H54 (cell line): ENCODE data around the gene TFR2.

Experiments
- DNase-seq: peaks from one replicate; pipeline ENCODE4 v3.0.0; 2011; ENCODE audit warnings: low spot score, mixed read lengths; ENCODE audit not compliant: insufficient read length
- FAIRE-seq: peaks from 3 replicates; lab custom pipeline; 2011; peaks lifted over from hg19 to GRCh38; lab: Jason Lieb, UNC
- POLR2A ChIP-seq: IDR thresholded peaks from 2 replicates; pipeline ENCODE4 v1.6.1; 2011; ENCODE audit warnings: low read depth, mild to moderate bottlenecking, low read length

The TFR2 gene

DNA sequence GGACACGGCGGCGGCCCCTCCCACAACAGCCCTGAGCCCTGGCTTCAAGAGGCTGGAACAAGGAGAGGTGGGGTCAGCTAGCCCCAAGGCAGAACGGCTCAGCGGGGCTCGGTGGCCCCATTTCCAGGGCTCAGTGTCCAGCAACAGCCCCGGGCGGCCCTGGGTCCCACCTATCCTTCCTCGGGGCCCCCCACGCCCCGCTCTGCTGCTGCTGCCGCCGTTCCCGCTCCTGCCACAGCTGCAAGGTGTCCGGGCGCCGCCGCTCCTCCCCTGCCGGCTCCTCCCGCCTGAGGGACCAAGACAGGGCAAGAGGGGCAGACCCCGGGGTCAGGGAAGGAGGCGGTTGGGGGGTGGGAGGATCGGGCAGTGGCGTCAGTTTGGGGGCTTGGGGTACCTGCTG lies 64.2 kb downstream of the TFR2 start:
- FAIRE-seq: no peak
- DNase-seq: no peak
- TF ChIP-seq POLR2A: no peak

DNA sequence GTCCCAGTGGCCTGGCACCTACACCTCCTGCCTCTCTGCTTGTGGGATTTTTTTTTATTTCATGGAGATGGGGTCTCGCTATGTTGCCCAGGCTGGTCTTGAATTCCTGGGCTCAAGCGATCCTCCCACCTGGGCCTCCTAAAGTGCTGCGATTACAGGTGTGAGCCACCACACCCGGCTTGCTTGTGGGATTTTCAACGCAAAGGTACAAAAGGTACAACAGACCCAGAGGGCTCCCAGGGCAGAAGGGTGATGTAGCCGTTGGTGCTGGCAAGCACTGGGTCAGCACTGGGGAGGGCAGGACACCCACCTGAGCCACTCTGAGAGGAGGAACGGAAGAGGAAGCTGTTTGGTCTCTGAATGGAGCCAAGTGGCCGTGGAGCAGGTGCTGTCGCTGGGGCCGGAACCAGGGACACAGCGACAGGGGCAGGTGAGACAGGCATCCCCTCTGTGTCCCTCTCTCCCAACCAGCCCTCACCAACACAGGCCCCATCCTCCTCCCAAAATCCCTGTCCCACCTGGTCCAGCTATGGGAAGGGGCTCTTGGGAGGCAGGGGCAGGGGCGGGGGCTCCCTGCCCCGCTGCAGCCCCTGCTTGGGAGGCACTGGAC lies 64.9 kb downstream of the TFR2 start:
- TF ChIP-seq POLR2A: no peak
- FAIRE-seq (no peak), DNase-seq (no peak)

DNA sequence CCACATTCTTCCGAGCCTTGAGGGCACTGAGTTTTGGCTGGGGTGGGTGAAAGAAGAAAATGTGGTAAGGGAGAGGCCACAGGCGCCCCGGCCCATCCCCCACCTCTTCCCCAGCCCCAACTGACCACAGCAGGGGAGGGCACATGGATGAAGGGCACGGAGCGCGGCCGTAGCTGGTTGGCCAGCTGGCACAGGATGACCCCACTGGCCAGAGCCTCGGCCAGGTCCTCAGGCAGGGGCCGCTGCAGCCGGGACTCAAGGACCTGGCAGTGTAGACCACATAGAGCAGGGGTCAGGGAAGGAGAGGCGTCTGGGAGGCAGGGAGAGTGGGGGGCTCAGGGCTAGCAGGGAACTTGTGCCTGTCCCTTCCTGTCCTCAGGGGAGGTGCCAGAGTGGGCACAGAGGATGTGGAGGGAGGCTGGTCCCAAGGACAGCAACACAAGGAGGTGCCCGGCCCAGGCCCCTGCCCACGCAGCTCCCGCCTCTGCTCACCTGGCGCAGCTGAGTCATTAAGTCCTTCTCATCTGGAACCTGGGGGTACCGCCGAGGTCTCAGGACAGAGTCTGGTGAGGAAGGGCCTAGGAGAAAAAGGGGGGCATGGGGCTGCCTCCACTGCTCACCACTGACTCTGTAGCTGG lies 65.5 kb downstream of the TFR2 start:
- no peak for DNase-seq
- no peak for TF ChIP-seq POLR2A
- FAIRE-seq: no peak

DNA sequence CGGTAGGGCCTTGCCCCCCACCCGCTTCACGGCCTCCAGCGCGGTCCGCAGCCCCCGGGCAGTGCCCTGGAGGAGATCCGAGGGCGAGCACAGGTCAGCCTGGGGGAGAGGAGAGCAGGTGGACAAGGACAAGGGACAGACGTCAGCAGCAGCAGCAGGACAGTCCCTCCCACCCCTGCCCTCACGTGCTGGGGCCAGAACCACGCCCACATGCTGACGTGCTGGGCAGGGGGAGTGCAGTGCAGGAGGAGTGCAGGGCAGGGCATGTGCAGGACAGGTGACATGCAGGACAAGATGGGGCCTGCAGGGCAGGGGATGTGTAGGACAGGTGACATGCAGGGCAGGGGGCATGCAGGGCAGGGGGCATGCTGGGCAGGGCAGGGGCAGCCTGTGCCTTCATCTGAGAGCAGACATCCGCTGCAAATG lies 66.1 kb downstream of the TFR2 start:
- TF ChIP-seq POLR2A: no peak
- no peak for FAIRE-seq
- DNase-seq: no peak

DNA sequence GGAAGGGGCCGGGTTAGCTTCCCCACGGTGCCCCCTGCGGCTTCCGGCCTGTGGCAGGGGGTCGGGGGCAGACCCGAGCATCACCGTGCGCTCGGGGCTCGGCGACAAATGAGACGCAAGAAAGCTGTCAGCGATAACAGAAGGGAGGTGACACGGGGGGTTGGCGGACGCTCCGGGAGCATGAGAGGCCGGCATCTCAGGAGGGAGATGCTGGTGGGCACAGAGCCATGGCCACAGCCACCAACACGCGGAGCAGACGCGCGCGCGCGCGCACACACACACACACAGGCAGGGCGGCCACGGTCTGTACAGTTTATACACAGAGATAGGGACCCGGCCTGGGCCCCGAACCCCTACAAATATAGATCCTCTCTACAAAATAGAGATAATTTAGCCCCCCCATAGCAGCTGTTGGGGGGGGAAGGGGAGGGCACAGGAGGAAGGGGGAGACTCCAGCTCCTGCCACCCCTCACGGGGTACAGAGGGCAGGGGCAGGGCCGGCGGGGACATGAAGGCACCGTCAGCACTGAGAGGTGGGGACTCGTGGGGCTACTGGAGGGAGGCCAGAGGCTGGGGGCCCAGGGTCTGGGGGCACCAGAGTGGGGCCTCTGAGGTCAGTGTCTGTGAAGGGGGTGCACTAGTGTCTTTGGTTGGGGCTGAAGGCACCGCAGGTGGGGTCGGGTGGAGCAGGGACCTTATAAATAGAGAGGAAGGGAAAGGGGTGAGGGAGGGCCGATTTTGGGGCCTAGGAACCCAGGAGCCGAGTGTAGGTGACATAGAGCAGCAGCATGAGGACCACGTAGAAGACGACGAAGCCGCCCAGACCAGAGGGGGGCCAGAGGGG lies 66.8 kb downstream of the TFR2 start:
- TF ChIP-seq POLR2A: no peak
- FAIRE-seq: no peak

DNA sequence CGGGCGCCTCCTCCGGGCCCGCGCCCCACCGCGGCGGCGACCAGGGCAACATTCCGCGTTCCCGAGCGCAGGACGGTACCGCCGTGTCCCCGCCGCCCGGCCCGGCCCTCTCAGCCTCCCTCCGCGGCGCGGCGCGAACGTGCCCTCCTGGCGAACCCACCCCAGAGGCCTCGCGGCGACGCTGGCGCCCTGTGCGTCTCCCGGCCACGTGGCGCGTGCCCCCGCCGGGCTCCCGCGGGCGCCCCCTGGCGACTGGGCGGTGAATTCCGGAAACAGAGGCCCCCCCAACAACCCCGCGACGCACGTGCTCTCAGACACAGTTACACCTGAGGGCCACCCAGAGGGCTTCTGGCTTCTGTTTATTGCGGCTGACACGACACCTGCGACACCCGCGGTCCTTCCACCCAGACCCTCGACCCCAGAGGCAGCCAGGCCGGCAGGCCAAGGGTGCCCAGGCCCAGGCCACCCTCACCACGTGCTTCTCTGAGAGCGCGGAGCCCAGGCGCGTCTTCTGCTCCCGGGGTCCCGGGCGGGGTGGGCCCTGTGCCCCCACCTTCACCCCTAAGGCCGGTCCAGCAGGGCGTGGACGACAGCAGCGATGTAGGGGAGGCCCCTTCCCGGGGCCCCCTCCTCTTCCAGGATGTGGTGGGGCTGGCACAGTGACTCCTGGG lies 67.5 kb downstream of the TFR2 start, which contains the start of gene SAP25:
Gene SAP25, minus strand, starts transcription at position 210 of the 671 bp plus-strand sequence. Its CDS starts 158 bp downstream, at position 52.
- TF ChIP-seq POLR2A: no peak
- FAIRE-seq (no peak), DNase-seq (no peak)

More for the DNA sequence above, 66.8 kb downstream of the TFR2 start:
- DNase-seq: no peak

DNA sequence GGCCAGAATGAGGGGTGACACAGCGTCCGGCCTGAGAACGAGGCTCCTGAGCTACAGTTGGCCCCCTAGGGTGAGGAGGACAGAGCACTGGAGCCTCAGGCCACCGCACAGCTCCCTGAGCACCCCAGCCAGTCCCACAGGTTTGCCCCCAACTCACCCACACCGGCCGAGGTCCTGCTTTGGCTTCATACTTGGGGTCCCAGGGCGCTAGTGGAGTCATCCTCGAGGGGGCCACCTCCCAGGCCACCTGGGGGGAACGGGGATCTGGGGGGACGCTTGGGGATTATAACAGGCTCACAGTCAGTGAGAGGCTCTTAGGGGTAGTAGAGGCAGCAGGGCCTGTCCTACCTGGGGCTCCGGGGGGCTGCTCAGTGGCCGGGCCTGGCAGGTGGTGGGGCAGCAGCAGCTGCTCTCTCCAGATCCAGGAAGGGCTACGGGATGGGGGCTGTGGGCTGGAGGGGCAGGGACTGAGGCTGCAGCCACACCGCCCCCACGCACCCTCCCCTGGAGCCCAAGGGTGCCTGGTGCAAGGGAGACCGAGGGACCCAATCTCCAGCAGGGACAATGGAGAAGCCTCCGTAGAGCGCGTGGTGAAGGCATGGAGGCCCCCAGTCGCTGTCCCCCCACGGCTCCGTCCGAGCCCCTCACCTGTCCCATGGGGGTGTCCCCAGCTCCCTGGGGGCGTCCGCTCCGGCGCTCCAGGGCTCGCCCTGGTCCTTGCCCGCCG lies 68.2 kb downstream of the TFR2 start:
- FAIRE-seq: no peak
- DNase-seq: no peak
- no peak for TF ChIP-seq POLR2A

DNA sequence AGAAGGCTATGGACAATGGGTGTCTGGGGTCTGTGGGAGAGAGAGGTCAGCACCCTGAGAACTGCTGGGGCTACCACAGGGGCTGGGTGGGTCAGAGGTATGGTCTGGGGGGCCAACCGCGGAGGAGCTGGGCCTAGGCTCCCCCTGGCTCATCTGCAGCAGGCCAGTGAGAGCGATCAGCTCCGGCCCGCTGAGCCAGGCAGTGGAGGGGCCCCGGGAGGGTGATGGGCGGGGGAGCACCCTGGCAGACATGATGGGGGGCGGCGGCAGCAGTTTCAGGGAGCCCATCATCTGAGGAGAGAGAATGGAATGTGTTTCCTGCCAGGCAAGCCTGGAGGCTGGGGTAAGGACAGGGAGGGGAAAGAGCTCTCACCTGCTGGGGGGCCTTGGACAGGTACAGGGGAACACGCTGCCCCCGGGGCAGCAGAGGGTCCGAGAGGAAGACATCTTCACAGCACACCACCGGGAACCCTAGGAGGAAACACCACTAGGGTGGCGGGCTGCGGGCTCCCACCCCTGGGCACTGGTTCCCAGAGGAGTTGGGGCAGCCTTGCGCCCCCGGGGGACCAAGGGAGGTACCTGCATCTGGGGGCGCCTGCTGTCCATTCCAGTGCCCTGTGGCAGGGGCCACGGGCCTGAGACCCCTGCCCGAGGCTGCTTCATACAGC lies 68.9 kb downstream of the TFR2 start:
- DNase-seq (no peak), FAIRE-seq (no peak)
- no peak for TF ChIP-seq POLR2A

DNA sequence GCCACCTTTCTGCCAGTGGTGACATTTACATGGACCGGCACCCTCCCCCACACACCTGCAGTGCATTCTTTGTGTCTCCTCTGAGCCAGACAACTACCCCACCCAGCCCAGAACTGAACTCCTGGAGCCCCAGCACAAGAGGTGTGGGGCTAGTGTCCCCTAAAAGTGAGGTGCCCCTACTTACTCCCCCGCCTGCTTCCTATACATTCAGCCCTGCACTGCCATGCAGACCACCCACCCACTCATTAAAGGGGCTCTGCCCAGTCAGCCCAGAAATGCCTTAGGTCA lies 69.6 kb downstream of the TFR2 start:
- no peak for TF ChIP-seq POLR2A
- FAIRE-seq: no peak
- DNase-seq: no peak

DNA sequence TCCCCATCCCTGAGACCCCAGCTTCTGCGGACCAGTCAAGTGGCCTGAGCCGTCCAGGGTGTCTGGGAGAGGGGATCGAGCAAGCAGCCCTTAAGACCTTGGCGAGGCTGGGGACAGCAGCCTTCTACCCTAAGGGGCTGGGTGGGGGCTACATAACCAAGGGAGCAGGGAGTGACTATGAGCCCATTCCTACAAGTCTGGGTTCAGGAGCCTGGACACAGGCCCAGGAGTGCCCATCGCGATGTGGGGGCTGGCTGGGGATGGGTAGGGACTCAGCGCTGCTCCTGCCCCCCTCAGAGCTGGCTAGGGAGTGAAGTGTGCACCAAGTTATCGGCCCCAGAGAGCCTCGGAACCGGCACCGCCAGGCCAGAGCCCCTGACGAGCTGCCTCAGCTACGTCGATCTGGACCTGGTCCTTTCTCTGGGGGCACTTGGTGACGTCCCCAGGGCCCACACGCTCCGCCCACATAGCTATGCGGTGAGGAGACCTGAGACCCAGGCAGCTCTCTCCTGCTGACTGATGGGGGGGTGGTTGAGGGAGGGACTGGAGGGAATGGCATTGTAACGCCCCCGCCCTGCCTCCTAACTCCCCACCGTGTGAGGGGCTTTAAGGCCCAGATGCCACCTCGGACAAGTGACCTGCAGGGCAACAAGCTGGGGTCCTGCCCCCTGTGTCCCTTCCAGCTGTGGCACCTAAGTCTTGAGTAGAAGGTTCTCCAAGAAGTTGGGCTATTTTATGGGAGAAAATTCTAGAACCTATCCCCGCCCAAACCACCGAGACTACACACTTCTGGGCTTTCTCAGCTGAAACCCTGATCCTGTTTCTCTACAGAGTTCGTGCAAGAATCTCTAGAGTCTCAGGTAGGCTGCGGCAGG lies 70.2 kb downstream of the TFR2 start:
- FAIRE-seq: no peak
- no peak for DNase-seq
- no peak for TF ChIP-seq POLR2A
